ENCODE data around the gene PDZD7. TPM values are rescaled to one million over a fixed set of nuclear protein-coding genes. Genes with fewer than 3 reads are reported as not detected.

PDZD7 gene
- total RNA-seq, 1 donor from 2014 or later, result not detected

- Histone ChIP-seq H3K4me3 (no peak overlapping the region), H3K9me3 (ENCODE audit: low read depth) (no peaks in the 10 kb centered on the region), H3K79me2 (ENCODE audit: low read depth) (no peaks in the 10 kb centered on the region), H3K4me1 (peaks cover 9% of the 10 kb centered on the region), H3K9ac (no peak overlapping the region), H4K20me1 (ENCODE audit: low read depth) (no peaks in the 10 kb centered on the region), H3K36me3 (no peaks in the 10 kb centered on the region), H3K4me2 (peak overlapping the region; percentile 62), H2AFZ (replicated peaks) (no peak overlapping the region), H3K27ac (no peak overlapping the region), H3K27me3 (peaks cover 70% of the 10 kb centered on the region), H3F3A (ENCODE audit: low read depth) (peaks cover 8% of the 10 kb centered on the region)
- Mint-ChIP-seq H3K27me3 (ENCODE audit: insufficient read depth, low read depth) (peaks cover 33% of the 10 kb centered on the region), H3K4me3 (no peak overlapping the region), H3K27ac (no peak overlapping the region), H3K9me3 (no peaks in the 10 kb centered on the region), H3K36me3 (no peaks in the 10 kb centered on the region), H3K4me1 (peaks cover 24% of the 10 kb centered on the region)
- DNase-seq (ENCODE audit: low spot score), result no peak
- TF ChIP-seq, protein P1, sequence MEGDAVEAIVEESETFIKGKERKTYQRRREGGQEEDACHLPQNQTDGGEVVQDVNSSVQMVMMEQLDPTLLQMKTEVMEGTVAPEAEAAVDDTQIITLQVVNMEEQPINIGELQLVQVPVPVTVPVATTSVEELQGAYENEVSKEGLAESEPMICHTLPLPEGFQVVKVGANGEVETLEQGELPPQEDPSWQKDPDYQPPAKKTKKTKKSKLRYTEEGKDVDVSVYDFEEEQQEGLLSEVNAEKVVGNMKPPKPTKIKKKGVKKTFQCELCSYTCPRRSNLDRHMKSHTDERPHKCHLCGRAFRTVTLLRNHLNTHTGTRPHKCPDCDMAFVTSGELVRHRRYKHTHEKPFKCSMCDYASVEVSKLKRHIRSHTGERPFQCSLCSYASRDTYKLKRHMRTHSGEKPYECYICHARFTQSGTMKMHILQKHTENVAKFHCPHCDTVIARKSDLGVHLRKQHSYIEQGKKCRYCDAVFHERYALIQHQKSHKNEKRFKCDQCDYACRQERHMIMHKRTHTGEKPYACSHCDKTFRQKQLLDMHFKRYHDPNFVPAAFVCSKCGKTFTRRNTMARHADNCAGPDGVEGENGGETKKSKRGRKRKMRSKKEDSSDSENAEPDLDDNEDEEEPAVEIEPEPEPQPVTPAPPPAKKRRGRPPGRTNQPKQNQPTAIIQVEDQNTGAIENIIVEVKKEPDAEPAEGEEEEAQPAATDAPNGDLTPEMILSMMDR (IDR thresholded peaks at IDR 0.05), result no peak
- no peak for TF ChIP-seq EZH2 (IDR thresholded peaks at IDR 0.05)
- TF ChIP-seq EZH2phosphoT487 (IDR thresholded peaks at IDR 0.05), result no peak
Observed at GRCh38 chr10:101019440-101019703, 11.6 kb downstream of the PDZD7 start.

GRCh38 chr10:101018600-101019439 is 12.1 kb downstream of the PDZD7 start:
- peak; percentile 60 for TF ChIP-seq EZH2phosphoT487 (IDR thresholded peaks at IDR 0.05)
- TF ChIP-seq, protein P1 (IDR thresholded peaks at IDR 0.05), result peak; percentile 83
- peak; percentile 33 for TF ChIP-seq EZH2 (IDR thresholded peaks at IDR 0.05)
- Mint-ChIP-seq H3K27ac (no peak overlapping the region), H3K36me3 (no peaks in the 10 kb centered on the region), H3K27me3 (ENCODE audit: insufficient read depth, low read depth) (peaks cover 33% of the 10 kb centered on the region), H3K4me1 (peaks cover 28% of the 10 kb centered on the region), H3K9me3 (no peaks in the 10 kb centered on the region), H3K4me3 (no peak overlapping the region)
- H3K27ac ChIP-seq, result no peak overlapping the region
- no peaks in the 10 kb centered on the region for H4K20me1 ChIP-seq (ENCODE audit: low read depth)
- H3K4me2 ChIP-seq, result peak overlapping the region; percentile 62
- peak overlapping the region; percentile 30 for H2AFZ ChIP-seq (replicated peaks)
- H3K9me3 ChIP-seq (ENCODE audit: low read depth), result no peaks in the 10 kb centered on the region
- peaks cover 8% of the 10 kb centered on the region for H3F3A ChIP-seq (ENCODE audit: low read depth)
- H3K4me3 ChIP-seq, result peak overlapping the region; percentile 26
- peaks cover 71% of the 10 kb centered on the region for H3K27me3 ChIP-seq
- H3K9ac ChIP-seq, result no peak overlapping the region
- no peaks in the 10 kb centered on the region for H3K36me3 ChIP-seq
- peaks cover 9% of the 10 kb centered on the region for H3K4me1 ChIP-seq
- DNase-seq (ENCODE audit: low spot score), result peak; percentile 93
- no peaks in the 10 kb centered on the region for H3K79me2 ChIP-seq (ENCODE audit: low read depth)

DNA sequence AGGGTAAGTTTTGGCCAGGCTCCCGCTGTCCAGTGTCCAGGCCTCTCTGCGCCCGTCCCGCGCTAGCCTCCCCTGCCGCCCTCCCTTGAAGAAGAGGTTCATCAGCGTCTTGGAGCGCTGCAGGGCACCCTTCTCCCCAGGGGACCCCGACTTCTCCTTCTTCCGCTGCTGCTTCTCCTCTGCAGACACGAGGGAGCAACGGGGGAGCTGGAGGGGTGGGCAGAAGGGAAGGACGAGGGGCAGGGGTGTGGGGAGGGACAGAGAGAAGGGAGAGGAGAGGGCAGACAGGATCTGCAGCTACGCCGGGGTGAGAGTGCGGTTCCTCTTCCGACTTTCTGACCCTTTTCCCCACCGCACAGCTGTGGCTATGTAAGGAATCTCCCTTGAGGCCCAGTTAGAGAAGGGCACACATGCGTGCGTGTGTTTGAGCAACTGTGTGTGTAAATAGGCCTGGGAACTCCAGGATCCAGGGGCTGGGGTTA is 12.8 kb downstream of the PDZD7 start:
- no peaks in the 10 kb centered on the region for H3K9me3 ChIP-seq (ENCODE audit: low read depth)
- H3K9ac ChIP-seq, result no peak overlapping the region
- TF ChIP-seq EZH2 (IDR thresholded peaks at IDR 0.05) (peak; percentile 82), EZH2phosphoT487 (IDR thresholded peaks at IDR 0.05) (peak; percentile 70)
- TF ChIP-seq, protein P1 (IDR thresholded peaks at IDR 0.05), result no peak
- no peak overlapping the region for H3K27ac ChIP-seq
- no peak overlapping the region for H3K4me3 Mint-ChIP-seq
- H3K4me2 ChIP-seq, result peak overlapping the region; percentile 62
- no peaks in the 10 kb centered on the region for H3K36me3 Mint-ChIP-seq
- H3K4me1 Mint-ChIP-seq, result peaks cover 32% of the 10 kb centered on the region
- DNase-seq (ENCODE audit: low spot score), result peak; percentile 49
- H3K4me1 ChIP-seq, result peaks cover 9% of the 10 kb centered on the region
- H3K27me3 ChIP-seq, result peaks cover 71% of the 10 kb centered on the region
- peaks cover 33% of the 10 kb centered on the region for H3K27me3 Mint-ChIP-seq (ENCODE audit: insufficient read depth, low read depth)
- H3K27ac Mint-ChIP-seq, result no peak overlapping the region
- no peaks in the 10 kb centered on the region for H3K9me3 Mint-ChIP-seq
- H3F3A ChIP-seq (ENCODE audit: low read depth), result peaks cover 8% of the 10 kb centered on the region
- no peaks in the 10 kb centered on the region for H3K36me3 ChIP-seq
- H3K79me2 ChIP-seq (ENCODE audit: low read depth), result no peaks in the 10 kb centered on the region
- H4K20me1 ChIP-seq (ENCODE audit: low read depth), result no peaks in the 10 kb centered on the region
- peak overlapping the region; percentile 30 for H2AFZ ChIP-seq (replicated peaks)
- H3K4me3 ChIP-seq, result peak overlapping the region; percentile 26
